PC-3 (cell line): ENCODE data around the gene SLC43A2.

Source experiments
- EZH2 ChIP-seq: fragments of 300-600 bp; sonication (generic); IDR thresholded peaks from one replicate; pipeline ENCODE4 v1.6.1; 2017; ENCODE audit warnings: antibody characterized with exemption, mild to moderate bottlenecking, low read length; ENCODE audit not compliant: unreplicated experiment
- EZH2phosphoT487 ChIP-seq: fragments of 300-600 bp; sonication (generic); IDR thresholded peaks from 2 replicates; pipeline ENCODE4 v1.6.1; 2018; ENCODE audit warnings: mild to moderate bottlenecking, antibody characterized with exemption, low read length, borderline replicate concordance
- TF ChIP-seq, protein P1 (sequence below): fragments of 300-600 bp; sonication (generic); conservative IDR thresholded peaks from 2 replicates; pipeline ENCODE4 v1.5.1; 2017; ENCODE audit warnings: antibody characterized with exemption, low read depth, mild to moderate bottlenecking, low read length

DNA sequence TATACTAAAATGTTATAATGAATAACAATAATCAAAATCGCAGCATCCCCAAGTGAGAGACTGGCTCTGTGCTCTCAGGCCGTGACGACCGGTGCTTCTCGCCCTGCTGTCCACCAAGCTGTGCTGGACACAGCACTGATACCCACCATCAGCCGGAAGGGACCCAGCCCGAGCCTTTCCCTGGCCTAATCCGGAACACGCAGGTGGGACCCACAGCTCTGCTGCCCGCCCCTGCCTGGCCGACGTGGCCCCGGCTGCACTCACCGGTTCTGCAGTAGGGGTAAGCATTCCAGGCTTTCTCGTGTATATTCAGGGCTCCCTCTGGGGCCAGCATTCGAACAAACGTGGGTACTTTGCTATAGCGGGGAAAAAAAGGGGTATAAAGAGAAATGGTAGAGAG, 80.6 kb downstream of the SLC43A2 start:
- TF ChIP-seq, protein P1, sequence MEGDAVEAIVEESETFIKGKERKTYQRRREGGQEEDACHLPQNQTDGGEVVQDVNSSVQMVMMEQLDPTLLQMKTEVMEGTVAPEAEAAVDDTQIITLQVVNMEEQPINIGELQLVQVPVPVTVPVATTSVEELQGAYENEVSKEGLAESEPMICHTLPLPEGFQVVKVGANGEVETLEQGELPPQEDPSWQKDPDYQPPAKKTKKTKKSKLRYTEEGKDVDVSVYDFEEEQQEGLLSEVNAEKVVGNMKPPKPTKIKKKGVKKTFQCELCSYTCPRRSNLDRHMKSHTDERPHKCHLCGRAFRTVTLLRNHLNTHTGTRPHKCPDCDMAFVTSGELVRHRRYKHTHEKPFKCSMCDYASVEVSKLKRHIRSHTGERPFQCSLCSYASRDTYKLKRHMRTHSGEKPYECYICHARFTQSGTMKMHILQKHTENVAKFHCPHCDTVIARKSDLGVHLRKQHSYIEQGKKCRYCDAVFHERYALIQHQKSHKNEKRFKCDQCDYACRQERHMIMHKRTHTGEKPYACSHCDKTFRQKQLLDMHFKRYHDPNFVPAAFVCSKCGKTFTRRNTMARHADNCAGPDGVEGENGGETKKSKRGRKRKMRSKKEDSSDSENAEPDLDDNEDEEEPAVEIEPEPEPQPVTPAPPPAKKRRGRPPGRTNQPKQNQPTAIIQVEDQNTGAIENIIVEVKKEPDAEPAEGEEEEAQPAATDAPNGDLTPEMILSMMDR = no peak
- TF ChIP-seq EZH2phosphoT487 = no peak
- no peak for TF ChIP-seq EZH2
